ENCODE results near the gene TAS1R2.
A peak's percentile ranks its signal among the peaks of the same experiment; 100 is the strongest.
"Not testable (repeated sequence)": the region's sequence is repeated elsewhere in the genome, so short reads cannot be mapped to it uniquely, and the experiment has no call there.

Gene TAS1R2

DNA sequence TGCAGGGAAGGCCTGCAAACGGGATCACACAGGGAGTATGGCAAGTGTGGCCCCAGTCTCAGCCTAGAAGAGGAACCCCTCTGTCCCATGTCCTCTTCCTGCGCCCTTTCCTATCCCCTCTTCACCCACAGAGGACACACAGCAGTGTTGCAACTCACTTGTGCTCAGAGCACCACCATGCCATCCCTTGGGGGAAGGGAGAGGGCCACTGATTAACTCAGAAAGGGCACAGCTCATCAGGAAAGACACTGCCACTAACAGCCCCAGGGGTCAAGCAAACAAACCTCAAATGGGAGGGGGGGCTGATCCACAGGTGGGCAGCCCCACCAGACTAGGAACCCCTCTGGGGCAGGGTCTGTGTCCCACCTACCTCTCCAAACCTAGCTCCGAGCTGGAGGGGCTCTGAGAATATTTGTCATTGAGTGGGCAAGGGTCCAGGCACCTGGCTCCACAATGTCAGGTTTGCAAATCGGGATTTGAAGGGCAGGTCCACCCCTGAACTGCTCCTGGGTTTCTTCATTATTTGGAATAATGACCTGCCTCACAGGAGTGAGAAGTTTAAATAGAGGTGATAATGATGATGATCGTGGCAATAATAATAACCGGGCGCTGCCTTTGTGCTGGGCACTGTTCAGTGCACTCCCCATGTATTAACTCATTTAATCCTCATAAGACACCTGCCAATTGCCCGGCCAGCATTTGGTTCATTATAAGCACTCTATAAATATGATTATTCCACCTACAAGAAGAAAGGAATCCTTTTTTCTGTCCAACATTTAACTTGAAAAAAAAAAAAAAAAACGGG lies 41.9 kb upstream of the TAS1R2 start:
- TF ChIP-seq, protein P1, sequence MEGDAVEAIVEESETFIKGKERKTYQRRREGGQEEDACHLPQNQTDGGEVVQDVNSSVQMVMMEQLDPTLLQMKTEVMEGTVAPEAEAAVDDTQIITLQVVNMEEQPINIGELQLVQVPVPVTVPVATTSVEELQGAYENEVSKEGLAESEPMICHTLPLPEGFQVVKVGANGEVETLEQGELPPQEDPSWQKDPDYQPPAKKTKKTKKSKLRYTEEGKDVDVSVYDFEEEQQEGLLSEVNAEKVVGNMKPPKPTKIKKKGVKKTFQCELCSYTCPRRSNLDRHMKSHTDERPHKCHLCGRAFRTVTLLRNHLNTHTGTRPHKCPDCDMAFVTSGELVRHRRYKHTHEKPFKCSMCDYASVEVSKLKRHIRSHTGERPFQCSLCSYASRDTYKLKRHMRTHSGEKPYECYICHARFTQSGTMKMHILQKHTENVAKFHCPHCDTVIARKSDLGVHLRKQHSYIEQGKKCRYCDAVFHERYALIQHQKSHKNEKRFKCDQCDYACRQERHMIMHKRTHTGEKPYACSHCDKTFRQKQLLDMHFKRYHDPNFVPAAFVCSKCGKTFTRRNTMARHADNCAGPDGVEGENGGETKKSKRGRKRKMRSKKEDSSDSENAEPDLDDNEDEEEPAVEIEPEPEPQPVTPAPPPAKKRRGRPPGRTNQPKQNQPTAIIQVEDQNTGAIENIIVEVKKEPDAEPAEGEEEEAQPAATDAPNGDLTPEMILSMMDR (conservative IDR thresholded peaks at IDR 0.05), result no peak
- H3K27ac ChIP-seq, result peak overlapping the region; percentile 95

DNA sequence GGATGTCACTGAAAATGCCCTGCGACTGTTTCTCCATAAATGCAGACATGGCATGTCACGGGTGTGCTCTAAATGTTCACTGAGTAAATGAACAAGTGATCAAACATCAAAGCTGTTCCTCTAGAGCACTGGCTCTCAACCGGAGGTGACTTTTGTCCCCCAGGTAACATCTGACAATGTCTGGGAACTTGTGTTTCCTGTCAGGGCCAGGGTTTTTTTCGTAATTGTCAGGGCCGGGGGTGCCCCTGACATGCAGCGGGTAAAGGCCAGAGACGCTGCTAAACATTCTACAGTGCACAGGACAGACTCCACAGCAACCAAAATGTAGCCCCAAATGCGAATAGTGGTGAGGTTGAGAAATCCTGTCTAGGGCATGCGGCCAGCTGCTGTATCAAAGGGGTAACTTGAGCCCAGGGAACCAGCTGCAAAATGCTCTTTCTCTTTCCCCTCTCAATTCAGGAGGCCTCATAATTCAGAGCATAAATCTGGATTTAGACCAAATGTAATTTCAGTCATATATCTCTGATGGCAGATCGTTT lies 40.9 kb upstream of the TAS1R2 start:
- peak overlapping the region; percentile 7; the same call in 1 of the 2 replicates for H3K27ac ChIP-seq
- TF ChIP-seq, protein P1 (conservative IDR thresholded peaks at IDR 0.05), result no peak

DNA sequence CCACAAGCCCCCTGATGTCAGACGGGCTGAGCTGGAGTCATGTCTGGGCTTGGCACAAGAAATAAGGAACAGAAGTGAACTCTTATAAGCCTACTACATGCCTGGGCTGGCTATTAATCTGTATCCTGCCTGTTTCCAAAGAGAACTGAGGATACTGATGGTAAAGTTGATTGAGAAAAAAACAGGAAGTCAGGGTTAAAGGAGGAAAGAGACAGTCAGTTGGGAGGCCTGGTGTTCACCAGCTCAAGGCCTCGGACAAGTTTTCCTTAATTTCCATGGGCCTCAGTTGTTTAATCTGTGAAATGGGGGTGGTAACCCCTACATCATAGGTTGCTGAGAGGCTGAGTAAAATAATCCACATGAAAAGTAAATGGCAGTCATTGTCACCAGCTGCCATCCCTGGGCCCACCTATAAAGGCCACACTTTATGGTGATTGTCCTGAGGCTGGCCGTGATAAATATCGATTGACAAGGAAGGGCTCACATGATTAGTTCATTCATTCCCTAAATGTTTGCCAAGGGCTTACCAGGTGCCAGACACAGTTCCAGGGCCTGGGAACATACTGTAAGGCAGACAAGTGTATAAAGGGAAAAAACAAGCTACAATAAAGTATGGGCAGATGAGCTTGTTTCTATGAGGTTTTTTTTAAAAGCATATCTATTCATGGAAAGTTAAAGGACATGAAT lies 40.0 kb upstream of the TAS1R2 start:
- TF ChIP-seq, protein P1 (conservative IDR thresholded peaks at IDR 0.05), result no peak
- H3K27ac ChIP-seq, result peak overlapping the region; percentile 7; the same call in 1 of the 2 replicates

DNA sequence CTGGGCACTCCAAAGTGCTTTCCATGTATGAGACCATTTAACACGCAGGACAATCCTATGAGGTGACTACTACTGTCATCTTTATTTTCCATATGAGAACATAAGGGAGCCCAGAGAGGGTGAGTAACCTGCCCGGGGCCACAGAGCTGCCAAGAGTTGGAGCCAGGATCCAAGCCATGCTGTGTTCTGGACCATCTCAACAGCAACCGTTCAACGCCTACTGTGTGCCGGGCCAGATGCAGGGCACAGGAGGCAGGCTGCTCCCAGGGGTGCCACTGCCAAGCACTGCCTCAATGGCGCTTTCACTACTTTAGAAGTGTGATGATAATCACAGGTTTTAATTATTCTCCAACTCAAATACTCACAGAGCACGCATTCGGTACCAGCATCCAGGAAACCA lies 39.1 kb upstream of the TAS1R2 start:
- H3K27ac ChIP-seq, result peak overlapping the region; percentile 7; the same call in 1 of the 2 replicates

DNA sequence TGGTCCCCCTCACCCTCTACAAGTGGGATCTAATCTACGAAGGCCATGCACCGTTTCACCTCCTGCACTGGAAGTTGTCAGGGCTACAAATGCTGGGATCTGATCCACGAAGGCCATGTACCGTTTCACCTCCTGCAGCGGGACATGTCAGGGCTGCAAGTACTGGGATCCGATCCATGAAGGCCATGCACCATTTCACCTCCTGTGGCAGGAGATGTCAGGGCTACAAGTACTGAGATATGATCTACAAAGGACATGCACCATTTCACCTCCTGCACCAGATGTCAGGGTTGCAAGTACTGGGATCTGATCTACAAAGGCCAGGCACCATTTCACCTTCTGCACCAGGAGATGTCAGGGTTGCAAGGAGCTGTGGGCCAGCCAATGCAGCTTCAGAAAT lies 35.9 kb upstream of the TAS1R2 start:
- no peak overlapping the region for H3K27ac ChIP-seq
- TF ChIP-seq, protein P1 (conservative IDR thresholded peaks at IDR 0.05), result no peak

More for the DNA sequence above, 39.1 kb upstream of the TAS1R2 start:
- TF ChIP-seq, protein P1 (conservative IDR thresholded peaks at IDR 0.05), result no peak

DNA sequence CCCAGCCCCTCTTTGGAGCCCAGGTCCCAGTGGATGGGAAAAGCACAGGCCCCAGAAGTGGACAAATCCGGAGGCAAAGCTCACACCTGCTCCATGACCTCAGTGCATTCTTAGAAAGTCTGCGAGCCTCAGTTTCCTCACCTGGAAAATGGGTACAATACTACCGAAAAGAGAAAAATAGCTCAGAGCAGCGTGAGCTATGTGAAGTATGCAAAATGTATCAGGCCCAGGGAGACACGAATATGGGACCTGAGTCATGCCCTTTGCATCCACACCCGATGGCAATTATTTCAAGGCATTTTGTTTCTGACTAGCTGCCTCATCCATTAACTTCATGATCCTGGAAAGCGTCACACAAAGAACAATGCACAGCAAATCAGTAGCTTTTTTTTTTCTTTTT lies 33.7 kb upstream of the TAS1R2 start:
- no peak overlapping the region for H3K27ac ChIP-seq
- TF ChIP-seq, protein P1 (conservative IDR thresholded peaks at IDR 0.05), result no peak

DNA sequence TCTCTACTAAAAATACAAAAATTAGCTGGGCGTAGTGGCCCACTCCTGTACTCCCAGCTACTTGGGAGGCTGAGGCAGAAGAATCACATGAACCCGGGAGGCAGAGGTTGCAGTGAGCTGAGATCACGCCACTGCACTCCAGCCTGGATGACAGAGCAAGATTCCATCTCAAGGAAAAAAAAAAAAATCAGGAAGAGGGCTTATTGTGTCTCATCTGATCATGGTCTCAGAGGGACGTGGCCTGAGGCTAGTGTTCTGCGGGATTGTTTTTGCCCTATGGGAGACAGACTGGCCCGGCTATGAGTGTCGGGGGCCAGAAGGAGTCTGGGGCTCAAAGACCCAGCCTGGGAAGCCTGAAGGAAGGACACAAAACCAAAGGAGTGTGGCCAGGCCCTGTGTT lies 32.4 kb upstream of the TAS1R2 start:
- H3K27ac ChIP-seq, result not testable (repeated sequence)

All from VCaP (cell line).